ENCODE measurements around the gene ZFP91.

DNA sequence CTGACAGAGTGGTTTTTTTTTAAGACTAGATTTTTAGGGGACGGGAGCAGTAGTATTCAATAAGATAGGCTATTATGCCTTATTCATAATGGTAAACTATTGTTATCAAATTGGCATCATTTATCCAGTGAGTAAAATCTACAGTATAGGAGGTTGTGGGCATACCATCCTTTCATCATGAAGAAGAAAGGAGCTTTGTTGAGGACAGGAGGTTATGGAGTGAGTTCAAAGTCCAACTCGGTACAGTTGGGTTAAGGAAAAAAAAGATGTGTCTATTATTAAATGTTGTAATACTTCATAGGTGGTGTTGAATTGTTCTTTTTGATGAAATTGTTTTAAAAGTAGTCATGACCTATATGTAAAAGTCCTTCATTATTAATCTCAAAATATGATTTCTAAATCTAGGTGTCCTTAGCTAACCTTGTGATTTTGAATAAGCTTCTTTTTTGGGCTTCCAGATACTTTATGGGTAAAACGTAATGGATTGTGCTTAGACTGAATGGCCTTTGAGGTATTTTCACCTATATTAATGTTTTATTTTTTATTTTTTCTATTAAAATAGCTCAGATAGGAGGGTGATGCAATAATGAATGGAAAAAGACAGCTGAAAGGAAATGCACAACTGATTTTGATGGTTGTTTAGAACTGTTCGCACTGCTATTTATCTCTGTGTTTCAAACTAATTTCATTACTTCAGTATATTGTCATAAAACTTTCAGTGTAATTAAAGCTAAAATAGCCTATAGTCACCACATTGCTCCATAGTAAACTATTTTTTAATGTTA is 28.3 kb downstream of the ZFP91 start:
- TF ChIP-seq, protein P1, sequence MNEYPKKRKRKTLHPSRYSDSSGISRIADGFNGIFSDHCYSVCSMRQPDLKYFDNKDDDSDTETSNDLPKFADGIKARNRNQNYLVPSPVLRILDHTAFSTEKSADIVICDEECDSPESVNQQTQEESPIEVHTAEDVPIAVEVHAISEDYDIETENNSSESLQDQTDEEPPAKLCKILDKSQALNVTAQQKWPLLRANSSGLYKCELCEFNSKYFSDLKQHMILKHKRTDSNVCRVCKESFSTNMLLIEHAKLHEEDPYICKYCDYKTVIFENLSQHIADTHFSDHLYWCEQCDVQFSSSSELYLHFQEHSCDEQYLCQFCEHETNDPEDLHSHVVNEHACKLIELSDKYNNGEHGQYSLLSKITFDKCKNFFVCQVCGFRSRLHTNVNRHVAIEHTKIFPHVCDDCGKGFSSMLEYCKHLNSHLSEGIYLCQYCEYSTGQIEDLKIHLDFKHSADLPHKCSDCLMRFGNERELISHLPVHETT (CRISPR knock-in tag; conservative IDR thresholded peaks at IDR 0.05 in 1 of 2, IDR thresholded peaks at IDR 0.05 in 1 of 2) = no peak
- TF ChIP-seq ZNF707 (CRISPR knock-in tag; conservative IDR thresholded peaks at IDR 0.05) = no peak
- TF ChIP-seq USF1 (CRISPR knock-in tag; IDR thresholded peaks at IDR 0.05) = no peak
- no peak for TF ChIP-seq SAP30 (IDR thresholded peaks at IDR 0.05; ENCODE audit: borderline replicate concordance, insufficient read depth, low read depth, low read length, poor library complexity, severe bottlenecking)
- TF ChIP-seq MTA1 (IDR thresholded peaks at IDR 0.05; ENCODE audit: borderline replicate concordance) = no peak
- no peak for TF ChIP-seq JUND (IDR thresholded peaks at IDR 0.05; ENCODE audit: borderline replicate concordance, low read depth, low read length)
- no peak for TF ChIP-seq JUND (tag; IDR thresholded peaks at IDR 0.05; ENCODE audit: borderline replicate concordance, low read depth, low read length)
- no peak for TF ChIP-seq RB1 (IDR thresholded peaks at IDR 0.05; ENCODE audit: low read depth)

All from K562 (cell line).